Nucleus accumbens (tissue), 56 donors: ENCODE results near the gene RIPPLY1.

Experiments used
- DNase-seq, 56 donors: peaks; one replicate each; lab custom pipeline; 2025; lab: John Stamatoyannopoulos, UW

RIPPLY1 gene

GRCh38 chrX:106862972-106863688 lies 40.0 kb downstream of the RIPPLY1 start:
- DNase-seq, result peak in 1 of 56 donors; percentile 1
